Uterus (tissue), 2 donors: Measurements from ENCODE around the gene SLC12A5.

Experiments used
- POLR2A ChIP-seq, 2 donors: fragments of 450-650 bp; IDR thresholded peaks; one replicate each; pipeline ENCODE4 v1.6.1; 2016; ENCODE audit warnings: antibody characterized with exemption in 2 of 2, mild to moderate bottlenecking in 1 of 2, moderate library complexity in 1 of 2
- TF ChIP-seq, protein P1 (sequence below), 4 experiments: fragments of 200-600 bp in 2 of 4; fragments of 450-650 bp in 2 of 4; sonication (generic) in 2 of 4; IDR thresholded peaks; one replicate each; pipeline ENCODE4 v1.5.1; 2016 to 2019; ENCODE audit warnings: antibody characterized with exemption in 4 of 4, mild to moderate bottlenecking in 2 of 4, moderate library complexity in 1 of 4

DNA sequence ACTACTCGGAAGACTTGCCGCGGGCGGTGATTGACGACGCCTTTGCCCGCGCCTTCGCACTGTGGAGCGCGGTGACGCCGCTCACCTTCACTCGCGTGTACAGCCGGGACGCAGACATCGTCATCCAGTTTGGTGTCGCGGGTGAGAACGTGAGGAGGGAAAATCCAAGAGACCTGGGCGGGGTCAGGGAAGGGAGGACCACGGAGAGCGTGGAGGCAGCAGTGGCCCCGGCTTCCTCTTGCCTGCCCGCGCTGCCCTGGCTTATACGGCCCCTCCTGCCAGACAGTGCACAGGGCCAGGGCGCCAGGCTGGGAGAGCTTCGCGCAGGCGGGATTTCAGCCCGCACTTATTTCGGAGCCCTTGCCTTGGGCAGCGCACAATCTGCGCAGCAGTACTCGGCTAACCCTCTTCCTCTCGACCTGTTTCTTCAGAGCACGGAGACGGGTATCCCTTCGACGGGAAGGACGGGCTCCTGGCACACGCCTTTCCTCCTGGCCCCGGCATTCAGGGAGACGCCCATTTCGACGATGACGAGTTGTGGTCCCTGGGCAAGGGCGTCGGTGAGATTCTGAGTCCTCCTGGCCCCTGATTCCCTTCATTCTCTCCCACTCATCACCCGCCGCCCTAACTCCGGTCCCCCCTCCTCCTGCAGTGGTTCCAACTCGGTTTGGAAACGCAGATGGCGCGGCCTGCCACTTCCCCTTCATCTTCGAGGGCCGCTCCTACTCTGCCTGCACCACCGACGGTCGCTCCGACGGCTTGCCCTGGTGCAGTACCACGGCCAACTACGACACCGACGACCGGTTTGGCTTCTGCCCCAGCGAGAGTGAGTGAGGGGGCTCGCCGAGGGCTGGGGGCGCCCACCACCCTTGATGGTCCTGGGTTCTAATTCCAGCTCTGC is 18.3 kb upstream of the SLC12A5 start:
- TF ChIP-seq, protein P1, sequence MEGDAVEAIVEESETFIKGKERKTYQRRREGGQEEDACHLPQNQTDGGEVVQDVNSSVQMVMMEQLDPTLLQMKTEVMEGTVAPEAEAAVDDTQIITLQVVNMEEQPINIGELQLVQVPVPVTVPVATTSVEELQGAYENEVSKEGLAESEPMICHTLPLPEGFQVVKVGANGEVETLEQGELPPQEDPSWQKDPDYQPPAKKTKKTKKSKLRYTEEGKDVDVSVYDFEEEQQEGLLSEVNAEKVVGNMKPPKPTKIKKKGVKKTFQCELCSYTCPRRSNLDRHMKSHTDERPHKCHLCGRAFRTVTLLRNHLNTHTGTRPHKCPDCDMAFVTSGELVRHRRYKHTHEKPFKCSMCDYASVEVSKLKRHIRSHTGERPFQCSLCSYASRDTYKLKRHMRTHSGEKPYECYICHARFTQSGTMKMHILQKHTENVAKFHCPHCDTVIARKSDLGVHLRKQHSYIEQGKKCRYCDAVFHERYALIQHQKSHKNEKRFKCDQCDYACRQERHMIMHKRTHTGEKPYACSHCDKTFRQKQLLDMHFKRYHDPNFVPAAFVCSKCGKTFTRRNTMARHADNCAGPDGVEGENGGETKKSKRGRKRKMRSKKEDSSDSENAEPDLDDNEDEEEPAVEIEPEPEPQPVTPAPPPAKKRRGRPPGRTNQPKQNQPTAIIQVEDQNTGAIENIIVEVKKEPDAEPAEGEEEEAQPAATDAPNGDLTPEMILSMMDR (IDR thresholded peaks at IDR 0.05): no peak
- TF ChIP-seq POLR2A (IDR thresholded peaks at IDR 0.05): no peak
